Endothelial cell of umbilical vein (primary cell): ENCODE data around the gene LHX6. TPM values are rescaled to one million over a fixed set of nuclear protein-coding genes. Genes with fewer than 3 reads are reported as not detected.

ENCODE experiments used
- BruUV-seq: library from RNA; stranded (reverse); fragments of 400-500 nt; replicated peaks from 2 replicates; lab custom pipeline; 2021; lab: Mats Ljungman, UMichigan
- CTCF ChIA-PET: fragments of 300-600, 350-600 bp; sonication (Branson Sonifier 250); formaldehyde crosslinking; loops from one replicate; lab custom pipeline; 2021; ENCODE audit warnings: antibody characterized with exemption, inconsistent platforms; lab: Charles Lee
- POLR2A ChIA-PET: fragments of 300-600, 350-600 bp; sonication (Branson Sonifier 250); formaldehyde crosslinking; loops from one replicate; lab custom pipeline; 2021; ENCODE audit warnings: antibody characterized with exemption, inconsistent platforms; lab: Charles Lee
- DNase-seq: peaks from one replicate; pipeline ENCODE4 v3.0.0-alpha.2; 2011; ENCODE audit warnings: low read depth, low spot score
- FAIRE-seq: peaks from 2 replicates; lab custom pipeline; 2011; peaks lifted over from hg19 to GRCh38; lab: Jason Lieb, UNC
- H2AFZ ChIP-seq: 2 replicates; pipeline ENCODE4 v1.6.0; 2012; ENCODE audit warnings: low read depth, low read length, control low read depth, inconsistent platforms
- H3K27ac ChIP-seq: 2 replicates; pipeline ENCODE4 v1.5.1; 2011; ENCODE audit warnings: low read depth, mild to moderate bottlenecking, control low read depth, low read length, moderate library complexity; ENCODE audit not compliant: insufficient read depth
- H3K27me3 ChIP-seq, 2 experiments: 2 replicates each; pipeline versions ENCODE4 v1.6.0 to v1.6.1; 2011; ENCODE audit warnings: low read length in 2 of 2, mixed read lengths in 1 of 2; ENCODE audit not compliant: control insufficient read depth in 2 of 2, insufficient read depth in 2 of 2
- H3K36me3 ChIP-seq, 2 experiments: 2 replicates in 1 of 2; 3 replicates in 1 of 2; pipeline ENCODE4 v1.5.1; 2011; ENCODE audit warnings: low read length in 2 of 2, mild to moderate bottlenecking in 1 of 2, moderate library complexity in 1 of 2; ENCODE audit not compliant: control insufficient read depth in 2 of 2, insufficient read depth in 2 of 2; ENCODE audit errors: extremely low read depth in 1 of 2
- H3K4me1 ChIP-seq: 3 replicates; pipeline ENCODE4 v1.5.1; 2011; ENCODE audit warnings: mild to moderate bottlenecking, low read length; ENCODE audit not compliant: control insufficient read depth, insufficient read depth; ENCODE audit errors: extremely low read depth
- H3K4me2 ChIP-seq: 2 replicates; pipeline ENCODE4 v1.6.1; 2011; ENCODE audit warnings: low read length, control low read depth, mixed read lengths; ENCODE audit not compliant: insufficient read depth
- H3K4me3 ChIP-seq, 3 experiments: fragments of 200-600 bp in 1 of 3; sonication (generic), shearing (Covaris generic) in 1 of 3; replicated peaks in 1 of 3; 2 replicates each; pipeline ENCODE4 v1.5.1; 2011 to 2016; ENCODE audit warnings: control low read depth in 3 of 3, low read length in 3 of 3, mild to moderate bottlenecking in 2 of 3, inconsistent platforms in 1 of 3, low read depth in 1 of 3, moderate library complexity in 1 of 3; ENCODE audit not compliant: insufficient read depth in 1 of 3
- H3K79me2 ChIP-seq: 2 replicates; pipeline ENCODE4 v1.6.0; 2012; ENCODE audit warnings: low read length, inconsistent platforms; ENCODE audit not compliant: control insufficient read depth, insufficient read depth
- H3K9ac ChIP-seq: replicated peaks from 2 replicates; pipeline ENCODE3; 2011; ENCODE audit warnings: low read length, control low read depth; ENCODE audit not compliant: insufficient read depth; ENCODE audit errors: extremely low read depth
- H3K9me1 ChIP-seq: replicated peaks from 3 replicates; pipeline ENCODE4 v1.6.0; 2011; ENCODE audit warnings: mild to moderate bottlenecking, low read length; ENCODE audit not compliant: control insufficient read depth, insufficient read depth; ENCODE audit errors: extremely low read depth
- H3K9me3 ChIP-seq: replicated peaks from 2 replicates; pipeline ENCODE4 v1.5.1; 2012; ENCODE audit warnings: low read length, inconsistent platforms; ENCODE audit not compliant: control insufficient read depth, insufficient read depth
- H4K20me1 ChIP-seq: replicated peaks from 2 replicates; pipeline ENCODE3; 2011; ENCODE audit warnings: mild to moderate bottlenecking, low read length; ENCODE audit not compliant: control insufficient read depth, insufficient read depth; ENCODE audit errors: extremely low read depth
- EZH2 ChIP-seq: IDR thresholded peaks from 2 replicates; pipeline ENCODE4 v1.6.1; 2012; ENCODE audit warnings: borderline replicate concordance, low read depth, mild to moderate bottlenecking, moderate library complexity, low read length, inconsistent platforms; ENCODE audit not compliant: severe bottlenecking
- FOS ChIP-seq: IDR thresholded peaks from 2 replicates; pipeline ENCODE4 v1.6.1; 2011; ENCODE audit warnings: mild to moderate bottlenecking, low read length, moderate library complexity, borderline replicate concordance; ENCODE audit not compliant: insufficient read depth
- GATA2 ChIP-seq: IDR thresholded peaks from 2 replicates; pipeline ENCODE4 v1.7.0; 2011; ENCODE audit warnings: low read depth, mild to moderate bottlenecking, moderate library complexity, mixed read lengths, low read length; ENCODE audit not compliant: insufficient read length, insufficient read depth
- JUN ChIP-seq: IDR thresholded peaks from 2 replicates; pipeline ENCODE4 v1.6.1; 2011; ENCODE audit warnings: borderline replicate concordance, low read depth; ENCODE audit not compliant: insufficient read length, insufficient read depth
- MYC ChIP-seq: IDR thresholded peaks from one replicate; pipeline ENCODE4 v1.6.1; 2011; ENCODE audit warnings: mild to moderate bottlenecking, low read depth, low read length
- POLR2A ChIP-seq: IDR thresholded peaks from 2 replicates; pipeline ENCODE4 v1.6.1; 2012; ENCODE audit warnings: low read depth, mild to moderate bottlenecking, control low read depth, low read length
- POLR2AphosphoS5 ChIP-seq: IDR thresholded peaks from 2 replicates; pipeline ENCODE4 v1.6.1; 2012; ENCODE audit warnings: low read depth, mild to moderate bottlenecking, control low read depth, low read length, moderate library complexity; ENCODE audit not compliant: insufficient read depth
- dilution Hi-C: fragments of 300-500 bp; cut with MboI; formaldehyde crosslinking; loops from one replicate; pipeline ENCODE4 v1.15.0; 2019; ENCODE audit warnings: low sequenced_read_pairs; ENCODE audit not compliant: extremely low pct_ligation_motif_present
- intact Hi-C: fragments of 100-400 bp; cut with micrococcal nuclease; formaldehyde crosslinking; loops from one replicate; pipeline ENCODE4 v1.10.0; 2022
- polyA plus RNA-seq, 4 experiments: library from polyadenylated mRNA; depleted of rRNA in 3 of 4; stranded (reverse) in 3 of 4; unstranded in 1 of 4; fragments of >200 nt; gene quantifications; 2 replicates each; pipeline versions ENCODE4 v1.2.1 to v1.2.3, GENCODE V29; 2011 to 2012; ENCODE audit warnings: missing spikeins in 1 of 4
- total RNA-seq: library from RNA; stranded (reverse); gene quantifications from 2 replicates; pipeline ENCODE4 v1.2.3, GENCODE V29; 2021
- TF ChIP-seq, protein P1 (sequence below): IDR thresholded peaks from 2 replicates; pipeline ENCODE4 v1.6.1; 2011; ENCODE audit not compliant: insufficient read depth, insufficient read length
- TF ChIP-seq, protein P2 (sequence below), 2 donors: IDR thresholded peaks; 1 replicate in 1 of 2; 2 replicates in 1 of 2; pipeline ENCODE4 v1.5.1; 2011; ENCODE audit warnings: low read length in 2 of 2, mild to moderate bottlenecking in 2 of 2, moderate library complexity in 2 of 2, control low read depth in 1 of 2, inconsistent platforms in 1 of 2, low read depth in 1 of 2; ENCODE audit not compliant: insufficient read depth in 1 of 2; ENCODE audit errors: extremely low read depth in 1 of 2

The LHX6 gene
- total and polyA plus RNA-seq, 2 donors (not counting 3 experiments of a cell fraction or from before 2014, with no cell fraction given) = 2.4 to 18.4 TPM

DNA sequence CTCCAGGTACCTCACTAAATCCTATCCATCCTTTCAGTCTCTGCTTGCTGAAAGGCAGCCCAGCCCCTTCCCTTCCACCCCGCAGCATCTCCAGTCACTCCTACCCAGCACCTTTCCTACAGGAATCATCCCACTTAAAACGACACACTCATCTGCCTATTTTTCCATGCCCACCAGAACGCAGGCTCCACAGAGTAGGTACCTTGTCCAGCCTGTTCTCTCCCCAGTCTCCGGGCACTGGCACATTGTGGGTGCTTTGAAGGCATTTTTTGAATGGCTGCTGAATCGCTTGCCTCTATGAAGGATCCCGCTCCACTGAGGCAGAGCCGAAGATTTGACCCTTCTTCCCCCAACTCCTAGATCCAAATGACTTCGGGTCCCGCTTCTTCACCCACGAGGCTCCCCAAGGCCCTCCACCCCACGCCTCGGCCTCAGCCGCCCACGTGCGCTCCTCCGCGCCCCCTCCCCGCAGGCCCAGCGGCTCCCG is 15.6 kb downstream of the LHX6 start:
- intact Hi-C loops = no loop called here
- peaks cover 0 to 29% of the 10 kb centered on the region in 2 experiments for H3K27me3 ChIP-seq
- no peak for FAIRE-seq

More for the DNA sequence above, 15.6 kb downstream of the LHX6 start:
- ChIA-PET CTCF (no interaction called here), POLR2A (no interaction called here)
- Histone ChIP-seq H3K79me2 (no peaks in the 10 kb centered on the region), H3K9me1 (no peaks in the 10 kb centered on the region), H3K27ac (no peak overlapping the region), H3K4me1 (no peaks in the 10 kb centered on the region), H4K20me1 (no peaks in the 10 kb centered on the region), H3K4me2 (no peak overlapping the region), H3K9me3 (no peaks in the 10 kb centered on the region), H3K36me3 (no peaks in the 10 kb centered on the region), H3K9ac (no peak overlapping the region), H3K4me3 (no peak overlapping the region), H2AFZ (no peak overlapping the region)
- dilution Hi-C loops = no loop called here
- TF ChIP-seq, protein P1, sequence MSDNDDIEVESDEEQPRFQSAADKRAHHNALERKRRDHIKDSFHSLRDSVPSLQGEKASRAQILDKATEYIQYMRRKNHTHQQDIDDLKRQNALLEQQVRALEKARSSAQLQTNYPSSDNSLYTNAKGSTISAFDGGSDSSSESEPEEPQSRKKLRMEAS = no peak
- TF ChIP-seq FOS (no peak), GATA2 (no peak), POLR2A (no peak), POLR2AphosphoS5 (no peak), MYC (no peak), JUN (no peak), EZH2 (no peak)
- TF ChIP-seq, protein P2, sequence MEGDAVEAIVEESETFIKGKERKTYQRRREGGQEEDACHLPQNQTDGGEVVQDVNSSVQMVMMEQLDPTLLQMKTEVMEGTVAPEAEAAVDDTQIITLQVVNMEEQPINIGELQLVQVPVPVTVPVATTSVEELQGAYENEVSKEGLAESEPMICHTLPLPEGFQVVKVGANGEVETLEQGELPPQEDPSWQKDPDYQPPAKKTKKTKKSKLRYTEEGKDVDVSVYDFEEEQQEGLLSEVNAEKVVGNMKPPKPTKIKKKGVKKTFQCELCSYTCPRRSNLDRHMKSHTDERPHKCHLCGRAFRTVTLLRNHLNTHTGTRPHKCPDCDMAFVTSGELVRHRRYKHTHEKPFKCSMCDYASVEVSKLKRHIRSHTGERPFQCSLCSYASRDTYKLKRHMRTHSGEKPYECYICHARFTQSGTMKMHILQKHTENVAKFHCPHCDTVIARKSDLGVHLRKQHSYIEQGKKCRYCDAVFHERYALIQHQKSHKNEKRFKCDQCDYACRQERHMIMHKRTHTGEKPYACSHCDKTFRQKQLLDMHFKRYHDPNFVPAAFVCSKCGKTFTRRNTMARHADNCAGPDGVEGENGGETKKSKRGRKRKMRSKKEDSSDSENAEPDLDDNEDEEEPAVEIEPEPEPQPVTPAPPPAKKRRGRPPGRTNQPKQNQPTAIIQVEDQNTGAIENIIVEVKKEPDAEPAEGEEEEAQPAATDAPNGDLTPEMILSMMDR (IDR thresholded peaks at IDR 0.05; ENCODE audit: extremely low read depth in 1 of 2, insufficient read depth in 1 of 2, low read depth in 1 of 2, low read length in 2 of 2) = no peak
- no peak for DNase-seq
- no TSS peak for BruUV-seq
